GM23338 (cell line): ENCODE data around the gene STAP2. TPM values are rescaled to one million over a fixed set of nuclear protein-coding genes. Genes with fewer than 3 reads are reported as not detected.
"Not testable (repeated sequence)": the region's sequence is repeated elsewhere in the genome, so short reads cannot be mapped to it uniquely, and the experiment has no call there.

Experiments used
- ATAC-seq: fragments of 200-7000 bp; cut with Tn5 transposase; 3 replicates; pipeline ENCODE4 v1.9.1; 2020
- DNase-seq: peaks from one replicate; pipeline ENCODE4 v3.0.0-alpha.2; 2015; ENCODE audit warnings: low spot score
- H2AFZ ChIP-seq: fragments of 200-600 bp; sonication (generic); 2 replicates; pipeline ENCODE4 v1.8.0; 2016; ENCODE audit warnings: antibody characterized with exemption, mild to moderate bottlenecking, moderate library complexity
- H3F3A ChIP-seq: fragments of 200-600 bp; sonication (generic); replicated peaks from 2 replicates; pipeline ENCODE4 v1.8.0; 2017; ENCODE audit warnings: antibody characterized with exemption, mixed run types, low read depth
- H3K27ac ChIP-seq: fragments of 200-600 bp; sonication (generic); 2 replicates; pipeline ENCODE4 v1.6.1; 2016; ENCODE audit warnings: low read depth
- H3K27me3 ChIP-seq: fragments of 200-600 bp; sonication (generic); 2 replicates; pipeline ENCODE4 v1.8.0; 2016; ENCODE audit warnings: mild to moderate bottlenecking, mixed run types, moderate library complexity; ENCODE audit not compliant: insufficient read depth
- H3K36me3 ChIP-seq: fragments of 200-600 bp; sonication (generic); 2 replicates; pipeline ENCODE4 v1.8.0; 2016; ENCODE audit warnings: mild to moderate bottlenecking; ENCODE audit not compliant: insufficient read depth
- H3K4me1 ChIP-seq: fragments of 200-600 bp; sonication (generic); 2 replicates; pipeline ENCODE4 v1.8.0; 2016; ENCODE audit warnings: mild to moderate bottlenecking, moderate library complexity; ENCODE audit not compliant: insufficient read depth
- H3K4me2 ChIP-seq: fragments of 200-600 bp; sonication (generic); 2 replicates; pipeline ENCODE4 v1.7.1; 2017; ENCODE audit warnings: mixed run types
- H3K4me3 ChIP-seq: fragments of 200-600 bp; sonication (generic); 2 replicates; pipeline ENCODE4 v1.6.1; 2016; ENCODE audit warnings: mixed run types
- H3K79me2 ChIP-seq: fragments of 200-600 bp; sonication (generic); replicated peaks from 2 replicates; pipeline ENCODE4 v1.8.0; 2017; ENCODE audit warnings: mild to moderate bottlenecking; ENCODE audit not compliant: insufficient read depth
- H3K9me2 ChIP-seq: fragments of 200-600 bp; sonication (generic); 2 replicates; pipeline ENCODE4 v1.8.0; 2017; ENCODE audit not compliant: insufficient read depth
- H4K20me1 ChIP-seq: fragments of 200-600 bp; sonication (generic); replicated peaks from 2 replicates; pipeline ENCODE4 v1.8.0; 2017; ENCODE audit warnings: mild to moderate bottlenecking; ENCODE audit not compliant: insufficient read depth
- H3K27ac Mint-ChIP-seq: 2 replicates; pipeline ENCODE4 v1.8.0; 2020; ENCODE audit warnings: inconsistent platforms, mild to moderate bottlenecking, moderate library complexity, mixed read lengths
- H3K27me3 Mint-ChIP-seq: 3 replicates; pipeline ENCODE4 v1.8.0; 2022; ENCODE audit warnings: low read depth, mild to moderate bottlenecking, moderate library complexity, mixed read lengths, inconsistent platforms; ENCODE audit not compliant: insufficient read depth, poor library complexity
- H3K36me3 Mint-ChIP-seq: 3 replicates; pipeline ENCODE4 v1.8.0; 2021; ENCODE audit warnings: low read depth, mild to moderate bottlenecking, inconsistent platforms, moderate library complexity, mixed read lengths
- H3K4me1 Mint-ChIP-seq: 3 replicates; pipeline ENCODE4 v1.8.0; 2020; ENCODE audit warnings: mild to moderate bottlenecking, inconsistent platforms, mixed read lengths
- H3K4me3 Mint-ChIP-seq: 3 replicates; pipeline ENCODE4 v1.8.0; 2021; ENCODE audit warnings: moderate library complexity, mild to moderate bottlenecking, inconsistent platforms, mixed read lengths
- H3K9me3 Mint-ChIP-seq: 3 replicates; pipeline ENCODE4 v1.8.0; 2020; ENCODE audit warnings: moderate library complexity, mild to moderate bottlenecking, inconsistent platforms, mixed read lengths
- CREB1 ChIP-seq: fragments of 250-450 bp; sonication (Bioruptor Pico); IDR thresholded peaks from 2 replicates; pipeline ENCODE4 v1.5.0; 2020; ENCODE audit warnings: low read depth, mild to moderate bottlenecking, moderate library complexity
- CTCF ChIP-seq, 2 experiments: fragments of 200-600 bp in 1 of 2; sonication (generic) in 1 of 2; conservative IDR thresholded peaks; 2 replicates each; pipeline versions ENCODE4 v1.5.1 to v1.6.1; 2016 to 2017; ENCODE audit warnings: antibody characterized with exemption in 2 of 2, low read depth in 2 of 2, mild to moderate bottlenecking in 2 of 2, moderate library complexity in 1 of 2
- EZH2 ChIP-seq: fragments of 200-600 bp; sonication (generic); IDR thresholded peaks from one replicate; pipeline ENCODE4 v1.8.0; 2017; ENCODE audit warnings: antibody characterized with exemption, mild to moderate bottlenecking, low read depth; ENCODE audit not compliant: unreplicated experiment
- EZH2phosphoT487 ChIP-seq: fragments of 200-600 bp; sonication (generic); IDR thresholded peaks from one replicate; pipeline ENCODE4 v1.8.1; 2018; ENCODE audit warnings: antibody characterized with exemption; ENCODE audit not compliant: unreplicated experiment
- NANOG ChIP-seq: IDR thresholded peaks from 2 replicates; pipeline ENCODE4 v1.6.1; 2016; ENCODE audit warnings: antibody characterized with exemption, borderline replicate concordance
- POLR2AphosphoS5 ChIP-seq: IDR thresholded peaks from 2 replicates; pipeline ENCODE4 v1.6.1; 2016; ENCODE audit warnings: antibody characterized with exemption, low read depth
- STAT1 ChIP-seq: IDR thresholded peaks from one replicate; pipeline ENCODE4 v1.6.1; 2016; ENCODE audit warnings: antibody characterized with exemption; ENCODE audit not compliant: unreplicated experiment
- ZNF114 ChIP-seq: fragments of 250-450 bp; sonication (Bioruptor Pico); IDR thresholded peaks from 2 replicates; pipeline ENCODE4 v1.5.0; 2020; ENCODE audit warnings: mild to moderate bottlenecking, moderate library complexity
- polyA plus RNA-seq: library from polyadenylated mRNA; unstranded; fragments of >200 nt; fragmentation: Nextera tagmentation; extraction: Ambion mirVana; gene quantifications from 2 replicates; pipeline ENCODE4 v1.2.1, GENCODE V29; 2016
- total RNA-seq: library from RNA; depleted of rRNA; stranded (reverse); fragments of >200 nt; shearing (Covaris generic); gene quantifications from 2 replicates; pipeline ENCODE4 v1.2.3, GENCODE V29; 2014

STAP2 gene
- total and polyA plus RNA-seq, 2 experiments from 2014 or later, result 15.1 to 20.7 TPM

GRCh38 chr19:4337906-4338440 is 654 bp downstream of the STAP2 start:
- Mint-ChIP-seq H3K4me3 (peak overlapping the region; percentile 72), H3K9me3 (peaks cover 2% of the 10 kb centered on the region), H3K4me1 (peaks cover 13% of the 10 kb centered on the region), H3K27ac (peak overlapping the region; percentile 40), H3K36me3 (peaks cover 19% of the 10 kb centered on the region), H3K27me3 (peaks cover 12% of the 10 kb centered on the region)
- TF ChIP-seq EZH2 (no peak), NANOG (no peak), ZNF114 (no peak)
- no peaks in the 10 kb centered on the region for H3K79me2 ChIP-seq
- H3K27me3 ChIP-seq, result peaks cover 4% of the 10 kb centered on the region; the same call in 1 of the 2 replicates
- peak overlapping the region; percentile 93 for H2AFZ ChIP-seq
- ATAC-seq (no peak), DNase-seq (peak; percentile 51)
- no peaks in the 10 kb centered on the region for H4K20me1 ChIP-seq
- peak overlapping the region; percentile 80; the same call in 1 of the 2 replicates for H3K27ac ChIP-seq
- H3K4me1 ChIP-seq, result peaks cover 6% of the 10 kb centered on the region
- H3K36me3 ChIP-seq, result no peaks in the 10 kb centered on the region
- H3K9me2 ChIP-seq, result 0 out of 2 replicates have a peak, but pooled peaks cover 6% of the 10 kb centered on the region
- H3K4me3 ChIP-seq, result peak overlapping the region; percentile 51
- peak overlapping the region; percentile 75 for H3K4me2 ChIP-seq
- 0 out of 2 replicates have a peak, but pooled peaks cover 11% of the 10 kb centered on the region for H3F3A ChIP-seq

GRCh38 chr19:4334929-4335570 is 3.6 kb downstream of the STAP2 start:
- Mint-ChIP-seq H3K27ac (no peak overlapping the region), H3K4me1 (peaks cover 10% of the 10 kb centered on the region), H3K4me3 (no peak overlapping the region), H3K36me3 (peaks cover 22% of the 10 kb centered on the region), H3K9me3 (peaks cover 2% of the 10 kb centered on the region), H3K27me3 (peaks cover 11% of the 10 kb centered on the region)
- H3K4me2 ChIP-seq, result no peak overlapping the region
- H3K4me1 ChIP-seq, result peaks cover 6% of the 10 kb centered on the region
- H4K20me1 ChIP-seq, result no peaks in the 10 kb centered on the region
- no peak overlapping the region for H2AFZ ChIP-seq
- TF ChIP-seq CTCF (conservative IDR thresholded peaks at IDR 0.05; ENCODE audit: low read depth in 2 of 2), result no peak
- H3K79me2 ChIP-seq, result no peaks in the 10 kb centered on the region
- 0 out of 2 replicates have a peak, but pooled peaks cover 6% of the 10 kb centered on the region for H3K9me2 ChIP-seq
- H3K27ac ChIP-seq, result no peak overlapping the region
- H3F3A ChIP-seq, result 0 out of 2 replicates have a peak, but pooled peaks cover 11% of the 10 kb centered on the region
- no peak overlapping the region for H3K4me3 ChIP-seq
- no peak for ATAC-seq
- no peaks in the 10 kb centered on the region for H3K36me3 ChIP-seq
- no peaks in the 10 kb centered on the region for H3K27me3 ChIP-seq
- DNase-seq, result no peak

- Mint-ChIP-seq H3K36me3 (peaks cover 18% of the 10 kb centered on the region), H3K4me1 (peaks cover 18% of the 10 kb centered on the region), H3K9me3 (no peaks in the 10 kb centered on the region; the same call in 2 of the 3 replicates), H3K27ac (no peak overlapping the region), H3K4me3 (no peak overlapping the region), H3K27me3 (peaks cover 26% of the 10 kb centered on the region)
- H4K20me1 ChIP-seq, result no peaks in the 10 kb centered on the region; the same call in 1 of the 2 replicates
- no peaks in the 10 kb centered on the region for H3K36me3 ChIP-seq
- H3K79me2 ChIP-seq, result no peaks in the 10 kb centered on the region
- no peak overlapping the region for H2AFZ ChIP-seq
- H3K27ac ChIP-seq, result no peak overlapping the region
- H3F3A ChIP-seq, result peaks cover 6% of the 10 kb centered on the region; the same call in 1 of the 2 replicates
- H3K4me2 ChIP-seq, result no peak overlapping the region
- no peaks in the 10 kb centered on the region for H3K27me3 ChIP-seq
- ATAC-seq (no peak), DNase-seq (no peak)
- no peak overlapping the region for H3K4me3 ChIP-seq
- 0 out of 2 replicates have a peak, but pooled peaks cover 2% of the 10 kb centered on the region for H3K9me2 ChIP-seq
- peaks cover 3% of the 10 kb centered on the region; the same call in 1 of the 2 replicates for H3K4me1 ChIP-seq
- TF ChIP-seq ZNF114 (no peak), POLR2AphosphoS5 (no peak), STAT1 (no peak), EZH2phosphoT487 (no peak), CREB1 (CRISPR knock-in tag) (no peak)
These were observed 8.8 kb downstream of the STAP2 start for GRCh38 chr19:4329858-4330257.

- H3K27me3 ChIP-seq, H3K36me3 ChIP-seq, H3K4me1 ChIP-seq, H3F3A ChIP-seq, H3K9me3 Mint-ChIP-seq, H3K9me2 ChIP-seq, H3K79me2 ChIP-seq, H4K20me1 ChIP-seq: not testable (repeated sequence)
- Histone ChIP-seq H2AFZ (peak overlapping the region; percentile 85; the same call in 1 of the 2 replicates), H3K27ac (peak overlapping the region; percentile 84; the same call in 1 of the 2 replicates), H3K4me2 (peak overlapping the region; percentile 88), H3K4me3 (peak overlapping the region; percentile 78)
- H3K36me3 Mint-ChIP-seq, result peaks cover 10% of the 10 kb centered on the region
- H3K27me3 Mint-ChIP-seq, result peaks cover 30% of the 10 kb centered on the region
- H3K4me1 Mint-ChIP-seq, result peaks cover 18% of the 10 kb centered on the region
- 0 out of 2 replicates have a peak overlapping the region, but pooled peaks have one; percentile 87 for H3K27ac Mint-ChIP-seq
- ATAC-seq, result peak; percentile 19
- DNase-seq, result peak; percentile 90
- H3K4me3 Mint-ChIP-seq, result peak overlapping the region; percentile 86
These were observed 9.5 kb downstream of the STAP2 start for GRCh38 chr19:4328991-4329681.
